Amniotic stem cell (primary cell): Measurements from ENCODE around the gene ATE1.
"Not testable (repeated sequence)": the region's sequence is repeated elsewhere in the genome, so short reads cannot be mapped to it uniquely, and the experiment has no call there.

Experiments used
- DNase-seq: peaks from one replicate; lab custom pipeline; 2025; lab: John Stamatoyannopoulos, UW

The ATE1 gene

GRCh38 chr10:121930268-121931085, 2.6 kb upstream of the ATE1 start:
- DNase-seq: not testable (repeated sequence)

- DNase-seq: not testable (repeated sequence)
These were observed 1.9 kb upstream of the ATE1 start for GRCh38 chr10:121929585-121930267.

- DNase-seq: no peak
These were observed 675 bp upstream of the ATE1 start for GRCh38 chr10:121928528-121928884.

GRCh38 chr10:121927318-121927840, 452 bp downstream of the ATE1 start:
- DNase-seq: no peak

DNA sequence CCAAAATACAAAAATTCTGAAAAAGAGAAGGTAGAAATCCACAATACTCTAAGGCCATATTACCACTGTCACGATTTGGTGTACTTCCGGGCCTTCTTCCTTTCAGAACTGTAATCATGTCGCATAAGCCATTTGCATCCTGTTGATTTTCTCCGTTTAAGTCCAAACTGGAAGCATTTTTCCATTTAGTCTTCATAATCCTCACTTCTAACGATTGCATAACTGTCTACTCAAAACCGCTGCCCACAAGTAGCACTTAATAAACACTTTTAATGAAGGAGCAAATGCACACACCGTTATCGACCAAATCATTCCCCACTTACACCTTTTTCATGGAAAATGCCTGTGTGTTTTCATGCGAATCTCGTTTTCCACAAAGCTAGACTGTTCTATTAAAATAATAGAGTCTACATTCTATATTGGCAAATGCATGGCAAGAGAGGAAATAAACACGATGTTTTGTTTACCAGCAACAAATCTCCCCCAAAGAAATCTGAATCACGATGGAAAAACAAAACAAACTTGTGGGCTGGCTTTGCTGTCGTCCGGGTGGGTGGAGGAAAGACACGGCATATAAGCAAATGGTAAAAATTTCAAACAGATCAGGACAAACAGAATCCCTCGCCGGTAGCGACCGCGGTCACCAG, 1.0 kb downstream of the ATE1 start:
- no peak for DNase-seq

GRCh38 chr10:121926157-121926556, 1.7 kb downstream of the ATE1 start:
- no peak for DNase-seq

DNA sequence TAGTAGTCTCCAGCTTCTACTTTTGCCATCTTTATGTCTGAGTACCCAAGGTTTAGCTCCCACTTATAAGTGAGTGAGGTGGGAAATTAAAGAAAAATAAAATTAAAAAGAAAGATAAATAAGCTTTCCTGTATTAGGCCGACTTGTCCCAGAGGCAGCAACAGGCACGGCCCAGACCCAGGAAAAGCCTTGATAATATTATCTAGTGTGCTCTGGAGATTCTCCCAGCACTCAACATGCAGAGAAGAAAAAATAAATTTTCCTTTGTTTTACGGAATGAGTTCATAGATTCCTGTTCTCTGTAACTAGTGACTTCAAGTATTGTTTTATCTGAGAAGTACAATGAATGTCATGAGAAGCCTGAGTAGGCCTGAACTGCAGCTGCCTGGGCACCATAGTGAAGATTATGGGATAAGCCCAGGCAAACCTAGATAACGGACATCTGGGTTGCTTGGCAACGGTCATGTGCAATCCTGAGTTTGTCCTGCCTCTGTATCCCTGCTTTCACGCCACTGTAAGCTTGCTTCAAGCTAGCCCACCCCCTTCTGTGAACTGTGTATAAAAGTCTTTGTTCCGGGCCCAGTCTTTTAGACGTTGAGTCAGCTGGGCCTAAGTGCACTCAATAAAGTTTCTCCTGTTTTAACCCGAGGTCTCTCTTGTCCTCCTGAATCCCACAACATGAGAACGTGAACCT, 6.4 kb downstream of the ATE1 start:
- no peak for DNase-seq

DNA sequence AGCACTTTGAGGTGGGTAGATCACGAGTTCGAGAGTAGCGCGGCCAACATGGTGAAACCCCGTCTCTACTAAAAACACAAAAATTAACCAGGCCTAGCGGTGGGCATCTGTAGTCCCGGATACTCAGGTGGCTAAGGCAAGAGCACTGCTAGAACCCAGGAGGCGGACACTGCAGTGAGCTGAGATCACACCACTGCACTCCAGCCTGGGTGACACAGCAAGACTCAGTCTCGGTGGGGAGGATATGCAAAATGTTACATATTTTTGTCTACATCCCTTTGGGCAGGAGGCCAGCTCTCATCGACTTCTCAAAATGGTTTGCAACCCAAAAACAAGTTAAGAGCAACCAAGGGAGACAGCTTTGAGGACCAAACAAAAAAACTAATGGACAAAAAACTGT, 8.2 kb downstream of the ATE1 start:
- no peak for DNase-seq

DNA sequence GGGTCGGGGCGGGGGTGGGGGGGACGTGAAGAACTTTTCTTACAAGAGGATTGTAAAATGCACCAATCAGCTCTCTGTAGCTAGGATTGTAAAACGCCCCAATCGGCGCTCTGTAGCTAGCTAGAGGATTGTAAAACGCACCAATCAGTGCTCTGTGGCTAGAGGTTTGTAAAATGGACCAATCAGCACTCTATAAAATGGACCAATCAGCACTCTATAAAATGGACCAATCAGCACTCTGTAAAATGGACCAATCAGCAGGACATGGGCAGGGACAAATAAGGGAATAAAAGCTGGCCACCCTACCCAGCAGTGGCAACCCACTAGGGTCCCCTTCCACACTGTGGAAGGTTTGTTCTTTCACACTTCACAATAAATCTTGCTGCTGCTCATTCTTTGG, 9.0 kb downstream of the ATE1 start:
- DNase-seq: not testable (repeated sequence)

- DNase-seq: no peak
These were observed 13.2 kb downstream of the ATE1 start for GRCh38 chr10:121914661-121915060.

DNA sequence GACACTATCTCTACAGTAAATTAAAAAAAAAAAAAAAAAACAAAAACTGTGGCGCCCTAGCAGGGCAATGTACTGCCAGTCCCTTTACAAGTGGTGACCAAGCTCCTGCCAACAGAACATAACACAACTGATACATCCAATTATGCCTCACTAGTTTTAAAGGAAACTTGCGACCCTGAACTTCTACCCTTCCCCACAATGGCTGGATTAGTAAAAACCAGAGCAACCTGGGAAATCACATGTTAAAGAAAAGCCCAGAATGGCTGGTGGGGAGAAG, 16.5 kb downstream of the ATE1 start:
- DNase-seq: no peak

DNA sequence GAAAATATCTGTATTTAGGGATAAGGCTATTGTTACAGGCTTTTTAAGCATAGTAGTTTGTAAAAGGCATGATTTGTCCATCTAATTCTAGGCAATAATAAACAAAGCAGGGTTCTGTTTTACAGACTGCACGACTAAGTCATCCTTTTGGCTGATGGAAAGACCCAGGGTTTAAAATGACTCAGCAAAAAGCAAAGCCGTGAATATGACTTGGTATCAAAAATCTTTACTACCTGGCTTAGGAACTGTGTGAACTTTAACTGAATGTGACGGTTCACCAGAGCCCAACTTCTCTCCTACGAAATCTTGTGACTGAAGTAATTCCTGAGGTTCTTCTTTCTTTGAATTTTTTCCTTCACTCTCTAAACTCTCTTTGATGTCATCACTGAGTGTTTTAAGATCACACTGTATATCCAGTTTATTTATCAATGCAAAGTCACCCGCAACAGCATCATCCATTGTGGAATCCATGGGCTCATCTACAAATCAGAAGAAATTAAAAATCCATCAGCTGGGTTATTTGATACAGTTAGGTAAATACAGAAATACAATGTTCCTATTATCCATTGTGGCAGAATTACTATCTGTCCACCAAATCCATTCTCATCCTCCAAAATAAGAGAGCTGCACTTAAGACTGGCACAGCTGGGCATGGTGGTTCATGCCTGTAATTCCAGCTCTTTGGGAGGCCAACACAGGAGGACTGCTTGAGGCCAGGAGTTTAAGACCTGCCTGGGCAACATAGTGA, 17.0 kb downstream of the ATE1 start:
- no peak for DNase-seq

- DNase-seq: no peak
These were observed 22.9 kb downstream of the ATE1 start for GRCh38 chr10:121904888-121905287.

DNA sequence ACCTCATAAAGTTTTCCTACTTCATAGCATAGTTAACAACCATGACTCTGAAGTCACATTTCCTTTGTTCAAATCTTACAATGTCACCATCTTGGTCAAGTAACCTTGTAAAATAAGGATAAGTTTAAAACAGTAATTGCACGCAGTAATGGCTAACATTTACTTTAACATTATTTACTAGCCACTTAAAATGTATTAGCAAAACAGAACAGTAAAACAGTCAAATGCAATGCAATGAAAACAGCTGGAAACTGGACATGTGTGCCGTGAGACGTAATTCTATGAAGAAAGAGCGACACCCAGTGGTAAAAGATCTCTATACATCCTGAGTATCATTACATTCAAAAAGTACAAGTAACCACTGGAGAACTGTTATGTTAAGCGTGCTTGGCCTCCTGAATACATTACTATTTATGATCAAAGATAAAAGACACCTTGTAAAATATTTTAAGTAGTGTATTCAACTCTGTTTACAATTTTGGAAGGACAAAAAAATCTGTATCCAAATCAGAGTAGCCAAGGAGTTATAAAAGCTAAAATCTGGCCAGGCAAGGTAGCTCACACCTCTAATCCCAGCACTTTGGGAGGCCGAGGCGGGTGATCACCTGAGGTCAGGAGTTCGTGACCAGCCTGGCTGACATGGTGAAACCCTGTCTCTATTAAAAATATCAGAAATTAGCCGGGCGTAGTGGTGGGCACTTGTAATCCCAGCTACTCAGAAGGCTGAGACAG, 27.2 kb downstream of the ATE1 start:
- peak; percentile 55 for DNase-seq

- DNase-seq: no peak
These were observed 28.1 kb downstream of the ATE1 start for GRCh38 chr10:121899727-121900126.

DNA sequence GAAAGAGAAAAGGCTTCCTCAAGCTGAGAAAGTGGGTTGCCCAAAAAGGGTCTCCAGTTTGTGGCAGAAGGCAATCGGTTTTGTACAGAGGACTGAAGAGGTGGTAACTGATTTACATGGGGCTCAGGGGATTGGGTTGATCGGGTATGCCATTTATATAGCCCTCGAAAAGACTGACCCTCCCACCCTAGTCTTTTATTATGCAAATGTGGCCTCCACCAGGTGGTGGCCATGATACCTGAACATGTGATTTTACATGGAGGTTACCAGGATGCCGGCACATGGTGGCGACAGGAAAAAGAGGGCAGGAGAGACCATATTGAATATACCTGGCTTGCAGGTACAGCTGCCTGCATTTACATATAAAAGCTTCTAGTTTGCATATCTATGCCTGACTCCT, 36.7 kb downstream of the ATE1 start:
- no peak for DNase-seq

- DNase-seq: no peak
These were observed 38.6 kb downstream of the ATE1 start for GRCh38 chr10:121889212-121889611.

DNA sequence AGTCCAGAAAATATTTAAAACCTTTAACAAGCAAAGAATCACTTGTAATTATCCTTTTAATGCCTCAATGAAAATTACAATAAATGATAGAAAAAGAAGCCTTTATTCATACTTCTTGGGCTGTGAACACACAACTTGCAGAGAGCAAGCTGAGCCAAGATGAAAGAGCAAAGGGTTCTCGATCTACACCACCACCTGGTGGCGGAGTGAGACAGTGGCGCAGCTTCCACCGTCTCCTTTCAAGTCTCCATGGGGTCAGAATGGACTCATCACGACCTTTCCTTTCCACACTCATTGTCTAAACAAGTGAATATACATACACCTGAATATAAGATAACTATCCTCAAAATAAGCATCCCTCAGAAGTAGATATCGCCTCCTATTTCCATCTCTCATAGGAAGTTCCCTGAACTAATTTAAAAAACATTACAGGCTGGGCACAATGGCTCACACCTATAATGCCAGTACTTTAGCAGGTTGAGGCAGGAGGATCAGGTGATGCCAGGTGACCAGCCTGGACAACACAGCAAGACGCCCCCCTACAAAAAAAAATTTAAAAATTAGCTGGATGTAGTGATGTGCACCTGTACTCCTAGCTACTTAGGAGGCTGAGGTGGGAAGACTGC, 40.7 kb downstream of the ATE1 start:
- DNase-seq: peak; percentile 14

DNA sequence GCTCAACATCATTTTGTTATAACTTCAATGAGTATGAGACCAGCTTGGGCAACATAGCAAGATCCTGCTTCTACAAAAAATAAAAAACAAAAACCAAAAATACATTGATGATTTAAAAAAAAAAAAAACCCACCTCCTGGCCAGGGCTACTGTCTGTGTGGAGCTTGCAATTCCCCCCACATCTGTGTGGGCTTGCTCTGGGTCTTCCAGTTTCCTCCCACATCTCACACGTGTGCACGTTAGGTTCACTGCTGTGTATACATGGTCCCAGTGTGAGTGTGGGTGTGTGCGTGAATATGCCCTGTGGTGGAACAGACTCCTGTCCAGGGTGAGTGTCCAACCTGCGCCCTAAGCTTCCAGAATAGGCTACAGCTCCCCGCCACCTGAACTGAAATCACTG, 41.6 kb downstream of the ATE1 start:
- DNase-seq: no peak

- no peak for DNase-seq
These were observed 46.9 kb downstream of the ATE1 start for GRCh38 chr10:121880895-121881294.

DNA sequence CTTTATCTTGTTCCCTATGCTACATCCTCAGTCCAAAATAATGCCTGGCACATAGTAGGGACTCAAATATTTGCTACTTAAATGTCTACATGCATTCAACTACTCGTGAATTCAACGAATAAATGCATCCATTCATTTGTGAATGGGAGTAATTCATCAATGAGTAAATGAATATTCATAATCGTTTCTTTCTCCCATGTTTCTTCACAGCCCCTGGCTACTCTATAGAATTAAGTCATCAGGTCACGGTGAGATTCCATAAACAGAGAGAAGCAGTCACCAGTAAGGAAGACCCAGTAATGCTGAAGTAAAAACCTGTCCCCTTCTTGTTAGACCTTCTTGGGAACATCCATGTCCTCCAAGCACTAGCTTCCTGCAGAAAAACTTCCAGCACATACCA, 48.4 kb downstream of the ATE1 start:
- DNase-seq: no peak
